Heart right ventricle (tissue), 16 donors: ENCODE measurements around the gene KIF25. TPM values are rescaled to one million over a fixed set of nuclear protein-coding genes. Genes with fewer than 3 reads are reported as not detected.

Experiments
- ATAC-seq, 8 donors: fragments of 200-7000 bp; cut with Tn5 transposase; one replicate each; pipeline ENCODE4 v1.9.1; 2020; ENCODE audit warnings: mild to moderate bottlenecking in 8 of 8, moderate library complexity in 8 of 8, moderate number of reproducible peaks in 1 of 8
- DNase-seq, 2 donors: peaks; one replicate each; pipeline ENCODE4 v3.0.0-alpha.2; 2020
- H3K27ac ChIP-seq, 10 donors: fragments of 200-600 bp; sonication (generic) in 2 of 10; one replicate each; pipeline versions ENCODE4 v1.5.0 to v1.8.0; 2020 to 2022; ENCODE audit warnings: mild to moderate bottlenecking in 3 of 10
- H3K27me3 ChIP-seq, 7 donors: fragments of 200-600 bp; one replicate each; pipeline ENCODE4 v1.8.0; 2021 to 2022; ENCODE audit warnings: mild to moderate bottlenecking in 2 of 7
- H3K36me3 ChIP-seq, 9 donors: fragments of 200-600 bp; sonication (generic) in 1 of 9; one replicate each; pipeline versions ENCODE4 v1.5.0 to v1.8.0; 2020 to 2022; ENCODE audit warnings: mild to moderate bottlenecking in 2 of 9
- H3K4me1 ChIP-seq, 9 donors: fragments of 200-600 bp; sonication (generic) in 1 of 9; one replicate each; pipeline versions ENCODE4 v1.5.0 to v1.8.0; 2020 to 2022; ENCODE audit warnings: mild to moderate bottlenecking in 4 of 9
- H3K4me3 ChIP-seq, 10 donors: fragments of 200-600 bp; sonication (generic) in 2 of 10; one replicate each; pipeline versions ENCODE4 v1.5.0 to v1.8.0; 2020 to 2022; ENCODE audit warnings: mild to moderate bottlenecking in 7 of 10, moderate library complexity in 2 of 10
- H3K9me3 ChIP-seq, 11 donors: fragments of 200-600 bp in 10 of 11; sonication (generic) in 2 of 11; one replicate each; pipeline versions ENCODE4 v1.5.0 to v1.8.0; 2013 to 2022; ENCODE audit warnings: mild to moderate bottlenecking in 2 of 11, control low read depth in 1 of 11, moderate library complexity in 1 of 11
- CTCF ChIP-seq, 9 donors: fragments of 200-600 bp; sonication (generic) in 2 of 9; IDR thresholded peaks; one replicate each; pipeline versions ENCODE4 v1.5.0 to v1.8.0; 2021 to 2022; ENCODE audit warnings: antibody characterized with exemption in 9 of 9, mild to moderate bottlenecking in 5 of 9, moderate library complexity in 1 of 9
- WGBS, 2 donors: extraction: QIAGEN DNeasy Blood & Tissue Kit; methylation state at CpG; one replicate each; pipeline ENCODE4 v1.1.7; 2013; ENCODE audit warnings: inconsistent platforms in 1 of 2; 5-methylcytosine and 5-hydroxymethylcytosine counted together
- intact Hi-C, 10 donors: fragments of 100-400 bp; cut with DNase I; formaldehyde crosslinking; loops; one replicate each; pipeline versions ENCODE4 v1.11.1 to v1.14.2; 2022
- polyA plus RNA-seq, 2 donors: library from polyadenylated mRNA; stranded (reverse); fragments of 200-250 nt; gene quantifications; one replicate each; pipeline ENCODE4 v1.2.3, GENCODE V29; 2013
- total RNA-seq, 10 donors: library from RNA; stranded (reverse); fragmentation: NEBNext Ultra II Directional in 3 of 10; extraction: Animal tissue kit (Norgen Biotek cat#: 25700) in 3 of 10; gene quantifications; one replicate each; pipeline versions ENCODE4 v1.2.1 to v1.2.4, GENCODE V29; 2021 to 2023
- donor health status: Arrhythmogenic right ventricular cardiomyopathy.
- donor health status: ischemic (EF 13 %, LVEDD 7.1; RV severe dilation, severe dysfunction).
- donor health status: healthy with polysubstance abuse.
- donor health status: DM: no; HTN: yes; CAD: no.
- donor health status: DM: no; HTN: no; CAD: no.
- donor health status: ischemic (EF 25% LVEDD 6.9; RV normal size, moderate dysfunction).
- donor health status: ischemic (EF 25% LVEDD 5.7; RV mildly dilated, moderate dysfunction).
- donor health status: healthy.
- donor health status: DM: yes; HTN: yes; CAD: no.
- donor health status: Ischemic cardiomyopathy.
- donor health status: ischemic (EF 35%, LVEDD 5.7; RV mildly dilated, moderate dysfunction).
- donor health status: nonischemic (EF 11% LVEDD 7.7; RV severe dilation, severe dysfunction).
- donor health status: DM: yes; HTN: yes; CAD: no.
- donor health status: PGD.
- donor health status: ischemic (EF 29% LVEDD 5.4; RV normal size, mild dysfunction).
- donor health status: nonischemic (EF 23%, LVEDD 6.1; RV moderate dilation, normal function).

KIF25 gene
- total and polyA plus RNA-seq, 12 donors: 0.18 to 0.95 (median 0.39) TPM; not detected in 4

- H3K27ac ChIP-seq: no peak overlapping the region
- 93 to 94% methylated on average over 22 of the region's 22 CpGs for WGBS, 2 donors
- DNase-seq: no peak
- intact Hi-C loops: loop anchor here in 4 of 10 donors (10.0 kb wide), 4 partner anchors 121 to 151 kb away; no protein-coding TSS in a partner anchor
- H3K4me3 ChIP-seq: no peak overlapping the region
- no peak for ATAC-seq
- no peaks in the 10 kb centered on the region for H3K36me3 ChIP-seq
- no peak for TF ChIP-seq CTCF (IDR thresholded peaks at IDR 0.05)
- no peaks in the 10 kb centered on the region for H3K9me3 ChIP-seq
- no peaks in the 10 kb centered on the region for H3K27me3 ChIP-seq
- peaks cover 19 to 46% (median 40%) of the 10 kb centered on the region in 9 donors for H3K4me1 ChIP-seq
Observed at GRCh38 chr6:168055696-168056489, 58.4 kb downstream of the KIF25 start.

- DNase-seq (no peak), ATAC-seq (no peak)
- H3K4me3 ChIP-seq: no peak overlapping the region
- H3K27me3 ChIP-seq: no peaks in the 10 kb centered on the region
- H3K36me3 ChIP-seq: no peaks in the 10 kb centered on the region
- TF ChIP-seq CTCF (IDR thresholded peaks at IDR 0.05): no peak
- peaks cover 19 to 47% (median 40%) of the 10 kb centered on the region in 9 donors for H3K4me1 ChIP-seq
- no peak overlapping the region for H3K27ac ChIP-seq
- intact Hi-C loops: loop anchor here in 4 of 10 donors (10.0 kb wide), 4 partner anchors 122 to 152 kb away; no protein-coding TSS in a partner anchor
- WGBS, 2 donors: 89 to 95% methylated on average over 24 of the region's 24 CpGs
- H3K9me3 ChIP-seq: no peaks in the 10 kb centered on the region
Observed at GRCh38 chr6:168056892-168057527, 59.5 kb downstream of the KIF25 start.

- no peak overlapping the region for H3K4me3 ChIP-seq
- WGBS, 2 donors: 95 to 98% methylated on average over 14 of the region's 14 CpGs
- no peak overlapping the region for H3K27ac ChIP-seq
- peaks cover 19 to 47% (median 40%) of the 10 kb centered on the region in 9 donors for H3K4me1 ChIP-seq
- no peak for ATAC-seq
- no peak for DNase-seq
- TF ChIP-seq CTCF (IDR thresholded peaks at IDR 0.05): no peak
- no peaks in the 10 kb centered on the region for H3K36me3 ChIP-seq
- H3K27me3 ChIP-seq: no peaks in the 10 kb centered on the region
- intact Hi-C loops: loop anchor here in 4 of 10 donors (10.0 kb wide), 4 partner anchors 123 to 153 kb away; no protein-coding TSS in a partner anchor
- no peaks in the 10 kb centered on the region for H3K9me3 ChIP-seq
Observed at GRCh38 chr6:168057836-168058235, 60.4 kb downstream of the KIF25 start.

GRCh38 chr6:168058691-168059551 lies 61.5 kb downstream of the KIF25 start:
- Histone ChIP-seq H3K4me3 (no peak overlapping the region), H3K36me3 (no peaks in the 10 kb centered on the region), H3K27ac (no peak overlapping the region), H3K4me1 (peaks cover 18 to 41% (median 34%) of the 10 kb centered on the region in 9 donors), H3K9me3 (no peaks in the 10 kb centered on the region), H3K27me3 (no peaks in the 10 kb centered on the region)
- no peak for TF ChIP-seq CTCF (IDR thresholded peaks at IDR 0.05)
- DNase-seq: no peak
- WGBS, 2 donors: 95 to 96% methylated on average over 30 of the region's 30 CpGs
- ATAC-seq: no peak
- intact Hi-C loops: loop anchor here in 4 of 10 donors (10.0 kb wide), 4 partner anchors 124 to 154 kb away; no protein-coding TSS in a partner anchor
